ENCODE measurements around the gene TSPAN9.
A peak's percentile ranks its signal among the peaks of the same experiment; 100 is the strongest.

TSPAN9 gene

DNA sequence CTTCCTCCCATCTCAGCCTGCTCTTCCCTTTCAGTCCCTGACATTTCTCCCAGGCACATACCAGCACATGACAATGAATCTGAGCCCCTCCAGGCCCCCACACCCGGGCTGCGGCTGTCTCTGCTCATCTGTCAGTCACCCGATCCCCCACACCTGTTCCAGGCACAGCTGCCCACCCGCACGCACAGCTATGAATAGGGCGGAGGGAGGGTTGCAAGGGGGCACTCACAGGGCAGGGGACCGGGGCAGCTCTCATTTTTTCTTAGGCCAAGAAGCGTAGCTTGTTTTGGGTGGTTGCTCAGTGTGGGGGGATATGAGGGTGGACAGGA, 43.7 kb upstream of the TSPAN9 start:
- no peak overlapping the region for H3K4me3 ChIP-seq (ENCODE audit: low read depth, low read length)
- DNase-seq (ENCODE audit: low read depth): no peak
- TF ChIP-seq, protein P1, sequence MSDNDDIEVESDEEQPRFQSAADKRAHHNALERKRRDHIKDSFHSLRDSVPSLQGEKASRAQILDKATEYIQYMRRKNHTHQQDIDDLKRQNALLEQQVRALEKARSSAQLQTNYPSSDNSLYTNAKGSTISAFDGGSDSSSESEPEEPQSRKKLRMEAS (IDR thresholded peaks at IDR 0.05; ENCODE audit: low read depth, low read length): no peak
- TF ChIP-seq MYC (IDR thresholded peaks at IDR 0.05; ENCODE audit: low read depth, low read length) (no peak), POLR2A (IDR thresholded peaks at IDR 0.05; ENCODE audit: extremely low read depth, insufficient read length) (no peak)
- TF ChIP-seq, protein P2, sequence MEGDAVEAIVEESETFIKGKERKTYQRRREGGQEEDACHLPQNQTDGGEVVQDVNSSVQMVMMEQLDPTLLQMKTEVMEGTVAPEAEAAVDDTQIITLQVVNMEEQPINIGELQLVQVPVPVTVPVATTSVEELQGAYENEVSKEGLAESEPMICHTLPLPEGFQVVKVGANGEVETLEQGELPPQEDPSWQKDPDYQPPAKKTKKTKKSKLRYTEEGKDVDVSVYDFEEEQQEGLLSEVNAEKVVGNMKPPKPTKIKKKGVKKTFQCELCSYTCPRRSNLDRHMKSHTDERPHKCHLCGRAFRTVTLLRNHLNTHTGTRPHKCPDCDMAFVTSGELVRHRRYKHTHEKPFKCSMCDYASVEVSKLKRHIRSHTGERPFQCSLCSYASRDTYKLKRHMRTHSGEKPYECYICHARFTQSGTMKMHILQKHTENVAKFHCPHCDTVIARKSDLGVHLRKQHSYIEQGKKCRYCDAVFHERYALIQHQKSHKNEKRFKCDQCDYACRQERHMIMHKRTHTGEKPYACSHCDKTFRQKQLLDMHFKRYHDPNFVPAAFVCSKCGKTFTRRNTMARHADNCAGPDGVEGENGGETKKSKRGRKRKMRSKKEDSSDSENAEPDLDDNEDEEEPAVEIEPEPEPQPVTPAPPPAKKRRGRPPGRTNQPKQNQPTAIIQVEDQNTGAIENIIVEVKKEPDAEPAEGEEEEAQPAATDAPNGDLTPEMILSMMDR (IDR thresholded peaks at IDR 0.05; ENCODE audit: low read depth, low read length): no peak

DNA sequence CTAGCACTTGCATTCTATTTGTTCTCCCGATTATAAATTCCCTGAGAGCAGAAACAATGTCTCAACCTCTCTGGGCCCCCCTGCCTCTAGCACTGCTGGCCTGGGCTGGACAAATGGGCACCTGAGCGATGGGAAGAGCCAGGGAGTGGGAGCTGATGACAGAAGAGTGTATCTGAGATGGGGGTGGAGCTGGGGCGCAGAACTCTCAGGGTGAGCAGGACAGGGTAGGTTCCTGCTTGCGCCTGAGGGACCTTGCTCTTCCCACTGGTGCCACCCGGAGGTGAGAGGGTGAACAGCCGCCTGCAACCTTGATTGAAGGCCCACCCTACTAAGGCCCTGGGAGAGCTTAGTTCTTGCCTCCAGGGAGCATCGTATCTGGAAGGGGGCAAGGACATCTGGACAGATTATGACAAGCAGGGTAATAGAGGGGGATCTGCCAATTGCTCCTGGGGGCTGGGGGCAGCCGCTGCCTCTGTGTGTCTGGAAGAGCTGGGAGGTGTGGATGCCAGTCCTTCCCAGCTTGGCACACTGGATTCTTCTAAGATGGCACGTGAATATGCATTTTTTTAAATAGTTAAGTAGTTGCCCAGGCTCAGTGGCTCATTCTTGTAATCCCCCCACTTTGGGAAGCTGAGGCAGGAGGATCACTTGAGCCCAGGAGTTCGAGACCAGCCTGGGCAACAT, 43.0 kb upstream of the TSPAN9 start:
- no peak overlapping the region for H3K4me3 ChIP-seq (ENCODE audit: low read depth, low read length)
- TF ChIP-seq MYC (IDR thresholded peaks at IDR 0.05; ENCODE audit: low read depth, low read length) (no peak), POLR2A (IDR thresholded peaks at IDR 0.05; ENCODE audit: extremely low read depth, insufficient read length) (no peak)
- TF ChIP-seq, protein P2 (IDR thresholded peaks at IDR 0.05; ENCODE audit: low read depth, low read length): peak; percentile 82
- TF ChIP-seq, protein P1 (IDR thresholded peaks at IDR 0.05; ENCODE audit: low read depth, low read length): no peak
- DNase-seq (ENCODE audit: low read depth): peak; percentile 70

DNA sequence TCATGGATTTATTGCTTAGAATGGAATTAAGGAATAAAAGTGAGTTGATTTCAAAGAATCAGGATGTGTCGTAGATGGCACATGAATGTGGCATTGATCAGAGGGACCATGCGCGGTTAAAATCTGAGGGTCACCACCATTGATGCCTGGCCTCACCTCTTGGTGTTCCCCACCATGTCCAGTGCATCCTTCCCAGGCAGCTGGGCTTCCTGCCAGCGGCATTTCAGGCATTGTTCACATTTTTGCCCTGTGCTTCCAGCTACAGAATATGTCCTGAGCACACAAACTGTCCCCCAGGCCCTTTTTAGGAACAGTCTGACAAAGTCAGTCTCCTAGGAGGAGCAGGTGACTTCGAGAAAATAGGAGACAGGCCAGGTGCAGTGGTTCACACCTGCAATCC, 42.0 kb upstream of the TSPAN9 start:
- no peak overlapping the region for H3K4me3 ChIP-seq (ENCODE audit: low read depth, low read length)
- TF ChIP-seq MYC (IDR thresholded peaks at IDR 0.05; ENCODE audit: low read depth, low read length): no peak
- TF ChIP-seq, protein P1 (IDR thresholded peaks at IDR 0.05; ENCODE audit: low read depth, low read length): no peak
- TF ChIP-seq, protein P2 (IDR thresholded peaks at IDR 0.05; ENCODE audit: low read depth, low read length): no peak
- TF ChIP-seq POLR2A (IDR thresholded peaks at IDR 0.05; ENCODE audit: extremely low read depth, insufficient read length): no peak
- DNase-seq (ENCODE audit: low read depth): no peak

DNA sequence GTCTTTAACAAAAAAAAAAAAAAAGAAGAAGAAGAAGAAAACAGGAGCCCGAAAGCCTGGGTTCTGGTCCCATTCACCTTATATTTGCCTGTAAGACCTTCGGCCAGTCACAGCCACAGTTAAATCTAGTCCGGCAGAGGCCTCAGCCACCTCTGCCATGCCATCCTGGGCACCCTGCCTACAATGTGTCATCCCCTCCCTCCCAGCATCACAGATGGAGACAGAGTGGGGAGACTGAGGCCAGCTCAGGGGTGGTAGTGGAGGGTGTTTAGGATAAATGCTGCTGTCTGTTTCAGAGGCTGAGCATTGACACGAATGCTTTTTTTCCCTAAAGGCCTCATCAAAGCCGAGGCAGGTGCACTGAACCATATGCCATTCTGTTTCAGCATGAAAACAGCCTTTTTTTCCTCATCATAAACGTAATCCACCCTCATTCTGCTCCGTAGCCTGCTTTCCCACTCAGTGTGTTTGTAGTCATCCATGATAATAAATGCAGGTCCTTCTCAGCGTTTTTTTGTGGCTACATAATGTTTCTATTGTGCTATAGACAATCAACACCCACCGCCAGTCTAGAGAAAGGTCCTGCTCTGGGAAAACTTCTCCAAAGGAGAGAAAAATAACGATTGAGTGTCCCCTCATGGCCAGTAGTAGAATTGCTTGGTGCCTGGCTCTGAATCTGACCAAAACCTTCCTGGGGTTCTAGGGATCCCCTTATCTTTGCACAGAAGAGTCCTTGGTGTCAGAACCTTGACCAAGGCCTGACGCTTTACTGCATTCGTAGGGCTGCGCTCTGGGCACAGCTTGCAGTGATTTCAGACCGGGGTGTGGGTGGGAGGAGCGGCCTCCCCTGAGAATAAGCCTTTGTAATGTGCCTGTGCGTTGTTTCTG, 41.1 kb upstream of the TSPAN9 start:
- TF ChIP-seq, protein P2 (IDR thresholded peaks at IDR 0.05; ENCODE audit: low read depth, low read length): peak; percentile 41
- TF ChIP-seq, protein P1 (IDR thresholded peaks at IDR 0.05; ENCODE audit: low read depth, low read length): no peak
- no peak for TF ChIP-seq POLR2A (IDR thresholded peaks at IDR 0.05; ENCODE audit: extremely low read depth, insufficient read length)
- TF ChIP-seq MYC (IDR thresholded peaks at IDR 0.05; ENCODE audit: low read depth, low read length): no peak
- peak; percentile 29 for DNase-seq (ENCODE audit: low read depth)
- H3K4me3 ChIP-seq (ENCODE audit: low read depth, low read length): no peak overlapping the region

DNA sequence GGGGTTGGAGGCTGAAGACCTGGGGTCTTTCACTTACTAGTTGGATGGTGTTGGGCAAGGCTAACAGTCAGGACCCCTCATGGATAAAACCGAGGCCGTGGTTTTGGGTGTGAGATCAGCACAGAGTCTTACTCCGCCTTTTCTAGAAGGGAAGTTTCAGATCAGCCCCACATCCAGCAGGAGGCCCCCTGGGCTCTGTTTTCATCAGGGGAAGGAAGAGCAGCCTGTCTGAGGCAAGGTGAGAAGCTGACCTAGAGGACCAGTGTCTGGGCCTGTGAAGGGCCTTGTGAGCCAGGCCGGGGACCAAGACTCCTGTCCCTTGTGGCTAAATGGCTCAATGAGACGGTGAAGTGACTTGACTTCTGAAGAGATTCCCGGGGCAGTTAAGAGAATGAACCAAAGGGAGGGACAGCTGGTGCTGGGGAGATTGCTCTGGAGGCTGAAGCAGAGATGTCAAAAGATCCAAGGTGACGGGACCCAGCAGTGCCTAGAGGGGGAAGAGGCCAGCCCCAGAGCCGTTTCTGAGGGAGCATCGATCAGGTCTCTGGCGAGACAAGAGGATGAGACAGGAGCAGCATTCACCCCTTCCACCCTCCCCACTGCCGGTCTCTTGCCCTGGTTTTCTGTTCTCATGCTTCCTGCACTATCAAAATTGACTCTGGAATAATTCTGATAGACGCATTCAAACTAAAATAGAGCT, 40.1 kb upstream of the TSPAN9 start:
- H3K4me3 ChIP-seq (ENCODE audit: low read depth, low read length): no peak overlapping the region
- no peak for DNase-seq (ENCODE audit: low read depth)

More for the DNA sequence above, 40.1 kb upstream of the TSPAN9 start:
- TF ChIP-seq, protein P2 (IDR thresholded peaks at IDR 0.05; ENCODE audit: low read depth, low read length): no peak
- TF ChIP-seq POLR2A (IDR thresholded peaks at IDR 0.05; ENCODE audit: extremely low read depth, insufficient read length): no peak
- TF ChIP-seq, protein P1 (IDR thresholded peaks at IDR 0.05; ENCODE audit: low read depth, low read length): no peak
- TF ChIP-seq MYC (IDR thresholded peaks at IDR 0.05; ENCODE audit: low read depth, low read length): no peak

All from NB4 (cell line).